Skin of body (tissue), 2 donors: ENCODE results near the gene IL21R. TPM values are rescaled to one million over a fixed set of nuclear protein-coding genes. Genes with fewer than 3 reads are reported as not detected.
"Not testable (repeated sequence)": the region's sequence is repeated elsewhere in the genome, so short reads cannot be mapped to it uniquely, and the experiment has no call there.

Experiments
- DNase-seq: peaks from one replicate; lab custom pipeline; 2025; lab: John Stamatoyannopoulos, UW
- total RNA-seq: library from RNA; depleted of rRNA; stranded (reverse); fragments of >200 nt; gene quantifications from one replicate; pipeline ENCODE4 v1.2.3, GENCODE V29; 2014

Gene IL21R
- total RNA-seq, 1 donor from 2014 or later: 0.39 TPM

DNA sequence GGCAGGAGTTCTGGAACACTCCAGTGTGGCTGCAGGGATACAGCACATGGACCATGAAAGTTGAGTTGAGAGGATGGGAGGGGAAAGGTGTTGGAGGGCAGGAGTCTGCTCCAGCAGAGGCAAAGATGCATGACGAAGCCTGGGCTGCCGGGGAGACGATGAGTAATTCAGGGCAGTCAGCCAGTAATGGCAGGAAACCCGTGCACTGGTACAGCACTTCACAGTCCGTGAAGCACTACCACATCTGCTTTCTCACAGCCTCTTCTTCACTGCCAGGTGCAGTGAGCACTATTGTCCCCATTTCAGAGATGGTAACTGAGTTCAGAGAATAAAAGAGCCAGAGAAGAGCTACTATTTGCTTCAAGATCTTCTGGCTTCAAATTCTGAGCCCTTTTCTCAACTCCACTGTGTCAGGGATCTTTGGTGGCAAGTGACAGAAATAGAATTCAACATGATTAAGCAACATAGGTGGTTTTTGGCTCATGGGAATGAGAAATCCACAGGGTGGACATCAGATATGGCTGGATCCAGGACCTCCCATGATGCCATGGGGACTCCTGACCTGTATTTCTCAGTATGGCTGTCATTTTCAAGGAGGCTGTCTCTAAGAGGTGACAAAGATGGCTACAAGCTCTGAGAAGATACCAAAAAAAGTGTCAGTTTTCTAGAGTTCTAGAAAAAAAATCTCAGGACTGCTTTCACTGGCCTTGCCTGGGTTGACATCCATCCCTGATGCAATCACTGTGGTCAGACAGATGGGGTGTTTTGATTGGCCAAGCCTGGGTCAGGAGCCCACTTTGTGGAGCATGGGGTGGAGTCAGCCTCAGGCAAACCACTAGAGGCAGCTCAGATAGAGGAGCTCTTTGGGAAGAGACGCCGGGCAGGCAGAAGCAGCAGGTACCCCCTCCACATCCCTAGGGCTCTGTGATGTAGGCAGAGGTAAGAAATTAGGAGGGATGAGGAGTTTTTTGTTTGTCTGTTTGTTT, 24.7 kb downstream of the IL21R start:
- no peak for DNase-seq

DNA sequence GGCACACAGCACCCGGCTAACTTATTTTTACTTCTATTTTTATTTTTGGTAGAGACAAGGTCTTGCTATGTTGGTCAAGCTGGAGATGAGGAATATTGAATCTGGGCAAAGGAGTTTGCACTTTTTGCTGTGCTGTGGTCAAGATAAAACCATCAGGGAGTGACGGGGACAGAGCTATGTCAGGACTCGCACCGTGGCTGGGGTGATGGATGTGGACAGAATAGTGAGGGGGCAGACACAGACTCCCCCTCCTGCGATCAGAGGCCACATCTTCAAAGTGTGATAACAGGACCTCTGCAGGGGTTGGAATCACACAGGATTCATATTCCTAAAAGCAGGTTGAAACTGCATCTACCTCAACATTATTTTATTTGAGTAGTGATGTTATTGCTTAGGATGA, 25.6 kb downstream of the IL21R start:
- no peak for DNase-seq

DNA sequence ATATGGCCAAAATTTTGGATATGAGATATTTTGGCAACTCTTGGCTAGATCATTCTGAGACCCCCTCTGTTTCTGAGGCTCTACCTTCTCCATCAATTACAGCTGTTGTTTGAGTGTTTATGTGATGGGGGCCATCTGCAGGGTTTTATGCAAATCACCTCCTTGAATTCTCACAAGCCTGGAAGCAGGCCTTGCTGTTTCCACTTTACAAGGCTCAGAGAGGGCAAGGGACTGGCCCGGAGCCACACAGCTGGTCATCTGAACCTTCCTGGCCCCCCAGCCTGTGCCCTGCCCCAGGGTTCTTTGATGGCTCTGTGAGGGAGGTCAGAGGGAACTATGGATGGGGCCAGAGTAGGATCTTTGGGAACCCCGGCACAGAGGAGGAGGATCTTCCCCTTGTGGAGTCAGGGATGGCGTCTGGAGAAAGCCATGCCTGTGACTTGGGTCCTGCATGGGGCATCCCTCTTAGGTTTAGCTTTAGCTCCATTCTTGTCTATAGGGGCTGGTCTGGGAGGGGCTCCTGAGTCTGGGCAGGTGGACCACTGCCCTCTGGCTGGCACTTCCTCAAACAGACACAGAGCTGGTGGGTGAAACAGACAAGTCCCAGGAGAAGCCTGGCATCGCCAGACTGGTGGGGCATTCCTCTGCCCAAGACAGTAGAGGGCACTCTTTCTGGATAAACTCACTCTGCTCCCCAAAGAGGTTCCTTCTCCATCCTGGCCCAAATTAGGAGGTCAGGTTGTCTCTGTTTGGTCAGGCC, 26.2 kb downstream of the IL21R start:
- no peak for DNase-seq

DNA sequence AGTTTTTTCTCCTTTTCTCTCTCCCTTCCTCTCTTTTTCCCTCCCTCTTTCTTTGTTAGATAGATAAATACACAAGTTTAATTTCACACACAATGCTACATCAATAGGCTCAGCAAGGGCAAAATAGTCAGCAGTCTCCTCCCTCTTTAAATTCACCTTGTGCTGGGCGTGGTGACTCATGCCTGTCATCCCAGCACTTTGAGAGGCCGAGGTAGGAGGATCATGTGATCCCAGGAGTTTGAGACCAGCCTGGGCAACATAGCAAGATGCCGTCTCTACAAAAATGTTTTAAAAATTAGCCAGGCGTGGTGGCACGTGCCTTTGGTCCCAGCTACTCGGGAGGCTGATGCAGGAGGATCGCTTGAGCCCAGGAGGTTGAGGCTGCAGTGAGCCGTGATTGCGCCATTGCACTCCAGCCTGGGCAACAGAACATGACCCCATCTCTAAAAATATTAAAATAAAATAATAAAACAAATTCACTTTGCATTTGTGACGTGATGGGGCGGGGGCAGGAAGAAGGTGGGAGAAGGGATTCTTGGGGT, 27.4 kb downstream of the IL21R start:
- DNase-seq: no peak

DNA sequence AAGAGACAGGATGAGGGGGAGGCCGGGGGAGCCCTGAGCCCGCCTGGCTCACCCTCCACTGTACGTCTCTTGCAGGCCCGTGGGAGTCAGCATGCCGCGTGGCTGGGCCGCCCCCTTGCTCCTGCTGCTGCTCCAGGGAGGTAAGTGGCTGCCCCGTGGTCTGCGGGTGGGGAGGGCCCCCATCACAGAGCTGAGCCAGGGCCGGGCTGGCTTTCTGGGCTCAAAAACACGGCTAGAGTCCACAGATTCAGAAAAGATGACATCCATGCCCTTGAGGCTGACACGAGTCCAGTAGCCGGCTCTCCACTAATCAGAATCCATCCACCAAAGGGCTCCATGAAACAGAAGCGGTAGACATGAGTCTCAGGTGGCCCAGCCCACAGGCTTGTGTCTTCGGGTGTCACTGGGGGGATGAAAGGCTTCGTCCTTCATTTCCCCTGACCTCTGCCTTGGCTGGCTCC, 28.0 kb downstream of the IL21R start:
- no peak for DNase-seq

DNA sequence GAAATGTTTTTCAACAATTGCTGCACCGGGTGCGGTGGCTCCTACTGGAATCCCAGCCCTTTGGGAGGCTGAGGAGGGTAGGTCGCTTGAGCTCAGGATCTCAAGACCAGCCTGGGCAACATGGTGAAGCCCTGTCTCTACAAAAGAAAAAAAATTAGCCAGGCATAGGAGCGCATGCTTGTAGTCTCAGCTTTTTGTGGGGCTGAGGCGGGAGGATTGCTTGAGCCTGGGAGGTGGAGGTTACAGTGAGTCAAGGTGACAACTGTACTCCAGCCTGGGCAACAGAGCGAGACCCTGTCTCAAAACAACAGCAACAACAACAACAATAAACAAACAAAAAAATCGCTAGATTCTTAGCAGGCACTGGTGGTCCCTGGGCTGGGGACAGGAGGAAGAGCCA, 28.5 kb downstream of the IL21R start:
- no peak for DNase-seq

DNA sequence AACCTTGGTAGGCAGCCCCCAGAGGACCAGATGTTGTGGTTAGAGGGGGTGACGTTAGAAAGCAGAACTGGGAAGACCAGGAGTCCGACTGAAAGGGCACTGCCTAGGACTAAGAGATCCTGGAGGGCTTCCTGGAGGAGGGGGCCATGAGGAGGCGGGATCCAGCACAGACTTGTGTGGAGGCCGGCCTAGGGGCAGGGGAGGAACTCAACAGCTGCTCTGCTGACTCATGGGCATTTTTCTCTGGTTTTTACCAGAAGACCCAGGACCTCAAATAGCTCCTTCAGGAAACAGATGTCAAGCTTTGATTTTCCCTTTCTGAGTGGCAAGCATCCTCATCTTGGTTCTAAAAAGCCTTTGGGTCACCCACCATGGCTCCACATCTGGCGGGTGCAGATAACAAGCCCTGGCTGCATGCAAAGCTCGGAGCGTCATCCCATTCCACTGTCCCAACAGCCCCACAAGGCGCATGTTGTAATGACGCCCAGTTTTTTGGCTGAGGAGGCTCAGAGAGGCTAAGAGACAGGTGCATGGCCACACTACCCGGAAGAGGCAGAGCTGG, 29.0 kb downstream of the IL21R start:
- no peak for DNase-seq

DNA sequence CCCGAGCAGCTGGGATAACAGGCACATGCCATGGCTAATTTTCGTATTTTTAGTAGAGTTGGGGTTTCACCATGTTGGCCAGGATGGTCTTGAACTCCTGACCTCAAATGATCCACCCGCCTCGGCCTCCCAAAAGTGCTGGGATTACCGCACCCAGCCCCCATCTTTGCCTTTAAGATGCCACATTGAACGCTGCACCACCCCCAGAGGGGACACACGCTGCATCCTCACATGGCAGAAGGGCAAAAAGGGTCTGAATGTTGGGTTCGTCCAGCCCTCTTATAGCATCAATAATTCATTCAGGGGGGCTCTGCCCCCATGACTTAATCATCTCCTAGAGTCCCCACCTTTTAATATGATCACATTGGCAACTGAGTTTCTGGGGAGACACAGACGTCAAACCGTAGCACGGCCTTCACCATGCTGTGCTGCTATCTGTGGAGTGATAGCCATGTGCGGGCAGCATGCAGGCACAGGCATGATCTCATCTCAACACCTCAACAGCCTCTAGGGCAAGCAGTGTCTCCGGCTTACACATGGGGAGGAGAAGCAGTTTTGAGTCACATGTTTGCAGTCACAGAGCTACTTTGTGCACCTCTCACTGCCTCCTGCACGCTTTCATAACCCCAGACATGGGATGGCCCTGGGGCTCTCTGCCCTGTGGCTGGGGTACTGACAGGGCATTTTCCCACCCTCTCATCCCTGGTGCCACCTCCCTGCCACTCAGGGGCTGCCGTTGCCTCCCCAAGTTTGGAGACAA, 30.0 kb downstream of the IL21R start:
- no peak for DNase-seq

DNA sequence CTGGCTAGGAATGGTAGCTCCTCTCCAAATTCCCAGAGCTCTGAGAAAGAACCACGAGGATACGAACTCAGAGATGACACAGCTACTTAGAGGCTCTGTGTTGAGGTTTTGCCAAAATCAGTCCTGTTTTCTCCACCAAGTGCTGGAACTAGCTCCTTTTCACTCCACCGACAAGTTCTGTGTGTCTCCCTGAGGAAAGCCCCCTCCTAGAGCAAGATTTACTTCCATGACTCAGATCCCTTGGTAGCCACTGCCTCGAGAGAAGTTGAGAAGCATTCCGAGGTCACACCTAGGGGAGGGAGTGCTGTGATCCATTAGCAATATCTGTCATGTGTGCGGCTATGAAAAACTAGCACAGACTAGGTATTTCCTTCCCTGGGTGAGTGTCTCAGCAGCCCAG, 30.6 kb downstream of the IL21R start:
- no peak for DNase-seq

DNA sequence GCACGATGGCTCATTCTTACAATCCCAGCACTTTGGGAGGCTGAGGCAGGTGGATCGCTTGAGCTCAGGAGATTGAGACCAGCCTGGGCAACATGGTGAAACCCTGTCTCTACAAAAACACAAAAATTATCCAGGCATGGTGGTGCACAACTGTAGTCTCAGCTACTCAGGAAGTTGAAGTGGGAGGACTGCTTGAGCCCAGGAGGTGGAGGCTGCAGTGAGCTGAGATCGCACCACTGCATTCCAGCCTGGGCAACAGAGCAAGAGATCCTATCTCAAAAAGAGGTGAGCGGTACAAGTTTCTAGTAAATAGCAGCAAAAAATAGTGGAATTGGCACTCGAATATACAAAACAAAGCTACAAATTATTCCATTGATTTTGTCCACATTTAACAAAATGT, 31.2 kb downstream of the IL21R start:
- DNase-seq: not testable (repeated sequence)

DNA sequence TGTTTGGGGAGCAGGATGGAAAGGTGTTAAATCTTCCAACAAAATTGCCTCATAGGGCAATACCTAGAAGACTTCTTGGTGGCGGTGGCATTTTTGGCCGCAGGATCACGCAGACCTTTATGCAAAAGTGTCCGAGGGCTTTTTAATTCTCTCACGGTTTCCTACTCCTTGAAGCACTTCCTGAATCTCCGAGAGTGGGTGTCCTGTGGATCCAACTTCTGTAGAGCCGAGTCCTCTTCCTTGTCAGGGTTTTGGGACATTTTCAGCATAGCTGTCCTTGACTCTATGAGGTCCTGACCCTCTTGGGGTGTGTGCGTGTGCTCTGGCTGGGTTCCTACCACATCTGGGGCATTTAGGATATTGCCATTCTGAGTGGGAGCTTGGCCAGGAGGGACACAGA, 31.7 kb downstream of the IL21R start:
- no peak for DNase-seq

DNA sequence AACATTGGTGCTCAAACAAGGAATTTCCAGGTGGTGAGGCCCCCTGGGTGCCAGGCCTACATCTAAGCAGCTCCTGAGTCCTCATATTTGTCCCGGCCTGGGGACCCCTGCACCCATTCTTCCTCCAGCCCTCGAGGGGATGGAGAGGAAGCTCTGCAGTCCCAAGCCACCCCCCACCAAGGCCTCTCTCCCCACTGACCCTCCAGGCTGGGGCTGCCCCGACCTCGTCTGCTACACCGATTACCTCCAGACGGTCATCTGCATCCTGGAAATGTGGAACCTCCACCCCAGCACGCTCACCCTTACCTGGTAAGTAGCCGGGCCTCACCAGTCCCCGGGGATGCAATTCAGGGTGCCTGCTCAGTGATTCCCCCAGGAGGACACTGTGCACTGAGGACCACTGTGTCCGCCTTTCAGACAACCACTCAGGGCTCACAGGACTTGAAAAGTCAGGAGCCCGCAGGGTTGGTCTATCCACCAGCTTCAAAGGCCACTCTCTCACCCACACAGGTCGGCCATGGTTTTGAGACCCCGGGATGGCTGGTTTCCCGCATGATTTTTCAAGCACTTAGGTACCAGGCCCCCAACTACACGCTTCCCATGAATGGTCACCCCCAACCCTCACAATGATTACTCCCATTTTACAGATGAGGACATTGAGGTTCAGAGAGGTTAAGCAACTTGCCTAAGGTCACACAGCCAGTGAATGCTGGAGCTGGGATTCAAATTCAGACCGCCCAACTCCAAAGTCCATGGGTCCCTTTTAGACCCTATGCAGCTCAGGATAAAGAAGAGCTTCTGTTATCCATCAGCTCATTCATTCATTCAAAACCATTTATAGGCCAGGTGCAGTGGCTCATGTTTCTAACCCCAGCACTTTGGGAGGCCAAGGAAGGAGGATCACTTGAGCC, 32.4 kb downstream of the IL21R start:
- no peak for DNase-seq

DNA sequence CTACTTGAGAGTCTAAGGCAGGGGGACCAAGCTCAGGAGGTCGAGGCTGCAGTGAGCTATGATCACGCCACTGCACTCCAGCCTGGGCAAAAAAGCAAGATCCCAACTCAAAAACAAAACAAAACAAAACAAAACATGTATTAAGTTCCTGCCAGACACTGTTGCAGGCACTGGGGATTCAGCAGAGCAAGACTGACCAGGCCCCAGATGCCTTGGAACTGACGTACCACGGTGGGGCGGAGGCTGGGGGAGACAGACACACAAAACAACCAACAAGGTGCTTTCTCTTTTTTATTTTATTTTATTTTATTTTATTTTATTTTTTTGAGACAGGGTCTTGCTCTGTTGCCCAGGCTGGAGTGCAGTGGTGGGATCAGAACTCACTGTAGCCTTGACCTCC, 33.2 kb downstream of the IL21R start:
- DNase-seq: not testable (repeated sequence)

DNA sequence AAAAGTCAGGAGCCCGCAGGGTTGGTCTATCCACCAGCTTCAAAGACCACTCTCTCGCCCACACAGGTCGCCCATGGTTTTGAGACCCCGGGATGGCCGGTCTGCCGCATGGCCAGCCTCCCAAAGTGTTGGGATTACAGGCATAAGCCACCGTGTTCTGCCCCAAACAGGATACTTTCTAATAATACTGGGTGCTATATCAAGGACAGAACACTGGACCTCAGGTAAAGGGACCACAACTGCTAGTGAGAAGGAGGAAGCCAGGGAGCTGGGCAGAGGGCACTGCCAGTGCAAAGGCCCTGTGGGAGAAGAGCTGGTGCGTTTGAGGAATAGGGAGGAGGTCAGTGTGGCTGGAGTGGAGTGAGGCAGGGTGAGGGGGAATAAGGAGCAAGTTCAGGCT, 34.1 kb downstream of the IL21R start:
- DNase-seq: no peak

DNA sequence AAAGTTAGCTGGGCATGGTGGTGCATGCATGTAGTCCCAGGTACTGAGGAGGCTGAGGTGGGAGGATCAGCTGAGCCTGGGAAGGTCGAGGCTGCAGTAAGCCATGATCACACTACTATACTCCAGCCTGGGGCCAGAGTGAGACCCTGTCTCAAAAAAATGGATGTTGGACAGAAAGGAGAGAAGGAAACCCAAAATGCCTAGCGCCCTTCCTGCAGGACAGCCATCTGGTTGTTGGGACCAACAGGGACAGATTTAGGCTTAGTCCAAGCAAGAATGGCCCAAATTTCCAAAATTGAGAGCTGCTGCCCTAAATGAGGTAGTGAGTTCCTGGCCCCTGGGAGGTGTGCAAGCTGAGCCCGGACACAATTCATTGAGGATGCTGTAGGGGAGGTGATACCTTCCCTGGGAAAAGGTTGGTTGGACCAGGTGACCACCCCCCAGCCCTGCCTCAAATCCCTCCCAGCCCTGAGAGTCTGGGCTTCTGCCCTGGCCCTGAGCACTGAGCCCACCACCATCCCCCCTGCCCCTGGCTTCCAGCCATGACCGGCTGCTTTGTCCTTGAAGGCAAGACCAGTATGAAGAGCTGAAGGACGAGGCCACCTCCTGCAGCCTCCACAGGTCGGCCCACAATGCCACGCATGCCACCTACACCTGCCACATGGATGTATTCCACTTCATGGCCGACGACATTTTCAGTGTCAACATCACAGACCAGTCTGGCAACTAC, 35.1 kb downstream of the IL21R start:
- no peak for DNase-seq

DNA sequence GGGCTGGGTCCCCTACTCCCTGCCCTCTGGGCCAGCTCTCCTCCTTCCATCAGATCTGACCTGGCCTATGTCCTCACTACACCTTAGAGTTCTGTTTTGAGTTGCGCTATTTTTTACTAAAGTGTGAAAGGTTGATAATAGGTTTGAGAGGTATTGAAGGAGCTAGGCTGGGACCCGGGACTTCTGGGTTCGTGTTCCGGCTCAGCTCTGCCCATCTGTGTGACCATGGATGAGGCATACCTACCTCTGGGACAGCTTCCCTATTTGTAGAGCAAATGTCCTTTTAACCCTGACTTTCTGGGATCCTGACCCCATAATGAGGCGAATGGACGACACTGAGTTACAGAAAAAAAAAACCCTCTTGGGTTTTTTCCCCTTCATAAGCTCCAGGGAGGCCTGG, 36.0 kb downstream of the IL21R start:
- DNase-seq: no peak

DNA sequence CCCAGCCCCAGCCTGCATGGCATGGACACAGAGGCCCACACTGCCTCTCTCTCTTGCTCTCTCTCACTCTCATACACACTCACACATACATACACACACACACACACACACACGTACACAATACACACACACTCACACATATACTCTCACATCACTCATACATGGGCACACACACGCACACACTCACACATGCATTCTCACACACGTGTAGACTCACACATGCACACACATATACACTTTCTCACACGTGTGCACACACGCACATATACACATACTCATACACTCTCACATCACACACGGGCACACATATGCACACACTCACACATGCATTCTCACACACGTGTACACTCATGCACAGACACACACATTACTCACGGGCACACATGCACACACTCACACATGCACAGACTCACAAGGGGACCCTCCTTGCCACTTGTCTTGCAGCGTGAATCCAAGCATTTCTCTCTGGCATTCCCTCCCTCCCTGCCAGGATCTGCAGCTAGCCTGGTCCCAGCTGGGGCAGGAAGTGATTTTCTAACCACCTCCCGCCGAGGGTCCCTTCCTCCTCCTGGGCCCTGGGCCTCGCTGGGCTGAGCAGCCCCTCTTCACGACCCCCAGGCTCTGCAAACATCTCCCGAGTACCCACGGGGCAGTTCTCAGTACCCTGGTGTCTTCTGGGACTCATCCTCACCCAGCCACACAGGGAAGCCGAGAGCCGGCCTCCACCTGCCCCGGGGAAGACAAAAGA, 37.5 kb downstream of the IL21R start:
- no peak for DNase-seq

DNA sequence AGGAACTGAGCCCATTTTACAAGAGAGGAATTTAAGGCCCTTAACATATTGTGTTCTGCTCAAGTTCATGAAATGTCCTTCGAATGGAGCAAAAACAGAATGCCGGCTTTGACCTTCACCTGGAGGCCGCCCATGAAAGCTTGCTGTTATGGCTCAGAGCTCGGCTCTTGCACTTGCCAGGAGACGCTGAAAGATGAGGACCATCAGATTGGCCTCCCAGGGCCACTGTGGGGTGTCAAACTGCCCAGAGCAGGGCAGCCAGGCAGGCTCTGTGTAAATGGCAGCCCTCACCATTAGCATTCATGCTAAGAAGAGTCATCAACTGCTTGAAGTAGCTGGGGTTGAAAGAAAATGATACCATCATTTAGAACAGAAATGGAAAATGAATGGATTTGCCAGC, 39.3 kb downstream of the IL21R start:
- no peak for DNase-seq

DNA sequence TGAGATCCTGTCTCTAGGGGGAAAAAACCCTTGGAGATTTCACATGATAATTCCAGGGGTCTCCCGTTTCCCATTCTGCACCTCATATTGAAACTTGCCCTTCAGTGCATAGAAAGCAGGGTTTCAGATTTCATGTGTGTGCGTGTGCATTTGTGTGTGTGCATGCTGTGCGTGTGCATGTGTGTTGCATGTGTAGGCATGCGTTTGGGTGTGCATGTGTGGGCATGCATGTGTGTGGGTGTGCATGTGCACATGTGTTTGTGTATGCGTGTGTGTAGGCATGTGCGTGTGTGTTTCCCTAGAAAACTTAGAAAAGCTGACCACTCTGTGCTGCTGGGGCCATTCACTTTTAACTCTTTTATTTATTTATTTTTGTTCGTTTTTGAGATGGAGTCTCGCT, 40.0 kb downstream of the IL21R start:
- no peak for DNase-seq
